Keratinocyte (primary cell): ENCODE results near the gene CLK4. TPM values are rescaled to one million over a fixed set of nuclear protein-coding genes. Genes with fewer than 3 reads are reported as not detected.

ENCODE experiments used
- DNase-seq: peaks from one replicate; pipeline ENCODE4 v3.0.0-alpha.2; 2011; ENCODE audit warnings: low read depth, missing footprints, low spot score
- FAIRE-seq: peaks from 2 replicates; lab custom pipeline; 2011; peaks lifted over from hg19 to GRCh38; lab: Jason Lieb, UNC
- H2AFZ ChIP-seq: 2 replicates; pipeline ENCODE4 v1.6.0; 2012; ENCODE audit warnings: low read length, control low read depth, inconsistent platforms; ENCODE audit not compliant: control insufficient read depth
- H3K27ac ChIP-seq: 2 replicates; pipeline ENCODE4 v1.5.1; 2011; ENCODE audit warnings: low read length; ENCODE audit not compliant: control insufficient read depth, insufficient read depth
- H3K27me3 ChIP-seq: 3 replicates; pipeline ENCODE4 v1.6.0; 2011; ENCODE audit warnings: low read length; ENCODE audit not compliant: control insufficient read depth, insufficient read depth; ENCODE audit errors: extremely low read depth
- H3K36me3 ChIP-seq, 2 experiments: 2 replicates in 1 of 2; 3 replicates in 1 of 2; pipeline ENCODE4 v1.5.1; 2011; ENCODE audit warnings: low read length in 2 of 2, mild to moderate bottlenecking in 1 of 2; ENCODE audit not compliant: control insufficient read depth in 2 of 2, insufficient read depth in 2 of 2; ENCODE audit errors: extremely low read depth in 1 of 2
- H3K4me1 ChIP-seq: 3 replicates; pipeline ENCODE4 v1.5.1; 2011; ENCODE audit warnings: low read length; ENCODE audit not compliant: control insufficient read depth, insufficient read depth; ENCODE audit errors: extremely low read depth
- H3K4me2 ChIP-seq: 3 replicates; pipeline ENCODE4 v1.6.0; 2011; ENCODE audit warnings: low read depth, low read length; ENCODE audit not compliant: control insufficient read depth, insufficient read depth; ENCODE audit errors: extremely low read depth
- H3K4me3 ChIP-seq, 3 experiments: fragments of 200-600 bp in 1 of 3; sonication (generic) in 1 of 3; 2 replicates in 2 of 3; 3 replicates in 1 of 3; pipeline ENCODE4 v1.5.1; 2011 to 2016; ENCODE audit warnings: low read length in 3 of 3, mild to moderate bottlenecking in 3 of 3, control low read depth in 2 of 3, inconsistent platforms in 1 of 3, low read depth in 1 of 3, mixed read lengths in 1 of 3, mixed run types in 1 of 3, moderate library complexity in 1 of 3; ENCODE audit not compliant: control insufficient read depth in 2 of 3, insufficient read depth in 2 of 3; ENCODE audit errors: extremely low read depth in 1 of 3
- H3K79me2 ChIP-seq: 2 replicates; pipeline ENCODE4 v1.6.0; 2012; ENCODE audit warnings: low read length; ENCODE audit not compliant: control insufficient read depth, insufficient read depth
- H3K9ac ChIP-seq: 3 replicates; pipeline ENCODE4 v1.6.0; 2011; ENCODE audit warnings: low read length; ENCODE audit not compliant: control insufficient read depth, insufficient read depth; ENCODE audit errors: extremely low read depth
- H3K9me1 ChIP-seq: 3 replicates; pipeline ENCODE4 v1.6.0; 2011; ENCODE audit warnings: low read length; ENCODE audit not compliant: control insufficient read depth, insufficient read depth; ENCODE audit errors: extremely low read depth
- H3K9me3 ChIP-seq: 2 replicates; pipeline ENCODE4 v1.5.1; 2012; ENCODE audit warnings: low read depth, low read length; ENCODE audit not compliant: control insufficient read depth
- H4K20me1 ChIP-seq: 3 replicates; pipeline ENCODE4 v1.6.0; 2011; ENCODE audit warnings: low read length; ENCODE audit not compliant: control insufficient read depth, insufficient read depth; ENCODE audit errors: extremely low read depth
- CTCF ChIP-seq, 3 experiments: IDR thresholded peaks in 1 of 3; conservative IDR thresholded peaks in 1 of 3; optimal IDR thresholded peaks in 1 of 3; 2 replicates in 2 of 3; 3 replicates in 1 of 3; pipeline versions ENCODE3 to v1.5.1; 2011; ENCODE audit warnings: low read length in 3 of 3, mild to moderate bottlenecking in 3 of 3, moderate library complexity in 2 of 3, control low read depth in 1 of 3, inconsistent platforms in 1 of 3; ENCODE audit not compliant: insufficient read depth in 2 of 3; ENCODE audit errors: extremely low read depth in 1 of 3
- EZH2 ChIP-seq: IDR thresholded peaks from one replicate; pipeline ENCODE4 v1.6.1; 2012; ENCODE audit warnings: inconsistent platforms, mild to moderate bottlenecking, low read length, moderate library complexity
- dilution Hi-C: fragments of 300-500 bp; cut with MboI; formaldehyde crosslinking; loops from one replicate; pipeline ENCODE4 v1.7.0; 2020; ENCODE audit warnings: low sequenced_read_pairs; ENCODE audit not compliant: extremely low pct_ligation_motif_present
- polyA plus RNA-seq, 5 experiments: library from polyadenylated mRNA; depleted of rRNA in 3 of 5; stranded (reverse) in 3 of 5; stranded (forward) in 1 of 5; unstranded in 1 of 5; fragments of >200 nt; gene quantifications; 1 replicate in 1 of 5; 2 replicates in 3 of 5; 3 replicates in 1 of 5; pipeline versions ENCODE4 v1.2.1 to v1.2.3, GENCODE V29; 2011 to 2012; ENCODE audit warnings: missing spikeins in 2 of 5, low read depth in 1 of 5, low replicate concordance in 1 of 5

The CLK4 gene
- polyA plus RNA-seq, 1 donor (not counting 4 experiments of a cell fraction or from before 2014, with no cell fraction given): 17.3 TPM

- Histone ChIP-seq H3K27ac (no peak overlapping the region), H3K79me2 (no peaks in the 10 kb centered on the region), H3K4me2 (no peak overlapping the region), H3K4me1 (no peaks in the 10 kb centered on the region), H4K20me1 (no peaks in the 10 kb centered on the region), H3K36me3 (no peaks in the 10 kb centered on the region), H3K9me3 (no peaks in the 10 kb centered on the region), H2AFZ (no peak overlapping the region), H3K4me3 (no peak overlapping the region), H3K9me1 (no peaks in the 10 kb centered on the region), H3K27me3 (no peaks in the 10 kb centered on the region), H3K9ac (no peak overlapping the region)
- TF ChIP-seq CTCF (optimal IDR thresholded peaks at IDR 0.05 in 1 of 3, IDR thresholded peaks at IDR 0.05 in 1 of 3, conservative IDR thresholded peaks at IDR 0.05 in 1 of 3; ENCODE audit: extremely low read depth in 1 of 3, insufficient read depth in 2 of 3, low read length in 3 of 3) (no peak), EZH2 (no peak)
- dilution Hi-C loops: no loop called here
- DNase-seq (no peak), FAIRE-seq (no peak)
Measured at GRCh38 chr5:178555005-178555404, 71.8 kb downstream of the CLK4 start.

GRCh38 chr5:178554311-178554710 is 72.5 kb downstream of the CLK4 start:
- no peak overlapping the region for H3K9ac ChIP-seq
- no peaks in the 10 kb centered on the region for H3K9me3 ChIP-seq
- no peaks in the 10 kb centered on the region for H3K27me3 ChIP-seq
- H3K79me2 ChIP-seq: no peaks in the 10 kb centered on the region
- no peaks in the 10 kb centered on the region for H3K4me1 ChIP-seq
- no peak overlapping the region for H3K4me3 ChIP-seq
- H3K9me1 ChIP-seq: no peaks in the 10 kb centered on the region
- H4K20me1 ChIP-seq: no peaks in the 10 kb centered on the region
- dilution Hi-C loops: no loop called here
- no peak overlapping the region for H3K4me2 ChIP-seq
- H3K27ac ChIP-seq: no peak overlapping the region
- no peaks in the 10 kb centered on the region for H3K36me3 ChIP-seq
- DNase-seq (no peak), FAIRE-seq (no peak)
- no peak for TF ChIP-seq EZH2
- TF ChIP-seq CTCF (optimal IDR thresholded peaks at IDR 0.05 in 1 of 3, IDR thresholded peaks at IDR 0.05 in 1 of 3, conservative IDR thresholded peaks at IDR 0.05 in 1 of 3; ENCODE audit: extremely low read depth in 1 of 3, insufficient read depth in 2 of 3, low read length in 3 of 3): no peak
- H2AFZ ChIP-seq: no peak overlapping the region
